Urinary bladder (tissue), 4 donors: Measurements from ENCODE around the gene KCNT1. TPM values are rescaled to one million over a fixed set of nuclear protein-coding genes. Genes with fewer than 3 reads are reported as not detected.

Experiments
- DNase-seq: peaks from one replicate; pipeline ENCODE4 v3.0.0-alpha.2; 2015; ENCODE audit errors: extremely low spot score
- H3K27ac ChIP-seq: one replicate; pipeline ENCODE4 v1.5.1; 2013; ENCODE audit warnings: low read depth, mild to moderate bottlenecking, moderate library complexity
- H3K36me3 ChIP-seq: one replicate; pipeline ENCODE4 v1.6.1; 2013; ENCODE audit warnings: mild to moderate bottlenecking, moderate library complexity; ENCODE audit not compliant: insufficient read depth
- H3K4me1 ChIP-seq: one replicate; pipeline ENCODE4 v1.6.1; 2013; ENCODE audit warnings: mild to moderate bottlenecking, moderate library complexity; ENCODE audit not compliant: insufficient read depth
- H3K4me3 ChIP-seq: one replicate; pipeline ENCODE4 v1.5.1; 2013; ENCODE audit warnings: low read depth, low read length
- WGBS: extraction: QIAGEN DNeasy Blood & Tissue Kit; methylation state at CpG from one replicate; pipeline ENCODE4 v1.1.7; 2013; 5-methylcytosine and 5-hydroxymethylcytosine counted together
- polyA plus RNA-seq: library from polyadenylated mRNA; stranded (reverse); fragments of 200-250 nt; gene quantifications from one replicate; pipeline ENCODE4 v1.2.3, GENCODE V29; 2013
- total RNA-seq: library from RNA; depleted of rRNA; stranded (reverse); fragments of >200 nt; gene quantifications from one replicate; pipeline ENCODE4 v1.2.3, GENCODE V29; 2014
- donor health status: healthy with polysubstance abuse.
- donor health status: healthy.

Gene KCNT1
- total and polyA plus RNA-seq, 2 donors, result 0.37 to 0.58 TPM

- Histone ChIP-seq H3K36me3 (no peaks in the 10 kb centered on the region), H3K4me1 (no peaks in the 10 kb centered on the region), H3K27ac (no peak overlapping the region), H3K4me3 (no peak overlapping the region)
- DNase-seq, result no peak
- WGBS, result 78% methylated on average over 13 of the region's 13 CpGs
Measured at GRCh38 chr9:135729480-135729879, 27.5 kb downstream of the KCNT1 start.

DNA sequence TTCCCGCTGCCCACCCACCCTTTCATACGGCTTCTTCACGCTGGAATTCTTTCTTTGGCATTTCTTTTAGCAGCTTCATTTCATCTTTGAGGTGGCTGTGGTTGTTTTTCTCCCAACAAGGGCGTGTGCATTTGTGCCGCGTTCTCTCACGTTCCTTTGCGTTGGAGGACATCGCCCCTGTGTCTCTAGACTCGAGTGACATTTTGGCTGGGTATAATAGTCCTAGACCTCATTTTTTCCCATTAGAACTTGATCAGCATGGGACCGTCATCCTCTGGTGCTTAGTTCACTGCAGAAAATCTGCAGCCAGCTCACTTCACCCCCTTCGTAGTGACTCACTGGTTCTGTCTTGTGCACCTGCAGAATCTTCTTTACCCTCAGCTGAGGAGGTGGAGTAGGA is 29.5 kb downstream of the KCNT1 start:
- no peaks in the 10 kb centered on the region for H3K4me1 ChIP-seq
- no peaks in the 10 kb centered on the region for H3K36me3 ChIP-seq
- no peak for DNase-seq
- H3K27ac ChIP-seq, result no peak overlapping the region
- WGBS, result 94% methylated on average over 12 of the region's 12 CpGs
- no peak overlapping the region for H3K4me3 ChIP-seq

- WGBS, result 62% methylated on average over 6 of the region's 6 CpGs
- Histone ChIP-seq H3K36me3 (no peaks in the 10 kb centered on the region), H3K4me1 (no peaks in the 10 kb centered on the region), H3K4me3 (no peak overlapping the region), H3K27ac (no peak overlapping the region)
- no peak for DNase-seq
Measured at GRCh38 chr9:135732569-135733257, 30.7 kb downstream of the KCNT1 start.

DNA sequence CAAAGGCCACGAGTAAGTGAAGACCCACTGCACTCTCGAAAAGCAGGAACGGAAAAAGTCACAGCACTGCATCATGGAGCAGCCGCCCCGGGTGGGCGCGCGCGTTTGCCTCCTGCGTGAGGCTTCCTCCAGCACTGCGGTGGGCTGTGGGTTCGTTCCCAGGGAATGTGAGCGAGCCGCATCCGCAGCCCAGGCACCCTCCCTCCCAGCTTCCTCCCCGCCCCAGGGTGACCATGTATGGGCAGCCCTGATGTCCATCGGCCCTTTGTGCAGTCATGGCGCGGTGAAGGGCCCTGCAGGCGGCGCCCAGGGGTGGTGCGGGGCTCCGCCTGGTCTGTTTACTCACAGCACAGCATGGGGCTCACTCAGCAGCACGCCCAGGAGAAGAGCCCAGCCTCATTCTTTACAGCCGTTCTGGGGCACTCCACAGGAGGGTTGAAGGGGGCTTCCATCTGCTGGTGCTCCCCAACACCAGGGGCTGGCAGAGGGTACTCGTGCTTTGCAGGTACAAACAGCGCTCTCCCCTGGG is 32.7 kb downstream of the KCNT1 start:
- no peaks in the 10 kb centered on the region for H3K36me3 ChIP-seq
- 76% methylated on average over 27 of the region's 27 CpGs for WGBS
- H3K4me1 ChIP-seq, result no peaks in the 10 kb centered on the region
- no peak overlapping the region for H3K4me3 ChIP-seq
- no peak for DNase-seq
- H3K27ac ChIP-seq, result no peak overlapping the region

- H3K4me1 ChIP-seq, result no peaks in the 10 kb centered on the region
- 3% methylated on average over 78 of the region's 78 CpGs for WGBS
- H3K4me3 ChIP-seq, result no peak overlapping the region
- H3K27ac ChIP-seq, result no peak overlapping the region
- no peak for DNase-seq
- no peaks in the 10 kb centered on the region for H3K36me3 ChIP-seq
Measured at GRCh38 chr9:135736272-135736978, 34.4 kb downstream of the KCNT1 start.

GRCh38 chr9:135736979-135737839 is 35.2 kb downstream of the KCNT1 start:
- DNase-seq, result no peak
- WGBS, result 64% methylated on average over 23 of the region's 23 CpGs
- H3K36me3 ChIP-seq, result no peaks in the 10 kb centered on the region
- H3K27ac ChIP-seq, result no peak overlapping the region
- H3K4me3 ChIP-seq, result no peak overlapping the region
- H3K4me1 ChIP-seq, result no peaks in the 10 kb centered on the region

DNA sequence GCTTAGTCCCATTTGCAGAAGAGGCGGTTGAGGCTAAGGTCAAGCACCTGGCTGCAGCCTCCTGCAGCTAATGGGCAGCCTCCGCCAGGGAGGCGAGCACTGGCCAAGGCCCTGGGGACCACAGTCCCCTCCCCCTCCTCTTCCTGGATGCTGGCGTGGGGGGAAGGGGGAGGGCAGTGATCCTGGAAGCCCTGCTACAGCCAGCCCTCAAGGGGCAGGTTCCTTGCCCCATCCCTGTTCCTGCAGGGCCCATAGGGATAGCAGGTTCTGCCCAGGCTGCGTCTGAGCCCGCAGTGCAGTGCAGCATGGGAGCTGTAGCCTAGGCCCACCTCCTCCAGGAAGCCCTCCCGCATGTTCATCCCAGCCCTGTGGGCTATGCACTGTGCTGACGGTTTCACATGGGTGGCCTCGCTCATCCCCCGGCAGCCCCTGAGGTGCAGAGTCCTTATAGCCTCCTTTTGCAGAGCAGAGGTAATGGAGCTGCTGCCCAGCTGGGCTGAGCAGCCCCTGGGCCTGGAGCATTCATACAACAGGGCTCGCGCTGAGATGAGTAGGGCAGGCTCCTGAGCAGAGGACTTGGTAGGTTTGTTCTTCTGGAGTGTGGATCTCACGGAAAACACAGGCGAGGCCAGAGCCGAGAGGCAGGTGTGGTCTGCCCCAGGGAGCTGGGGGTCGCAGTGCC is 36.0 kb downstream of the KCNT1 start:
- Histone ChIP-seq H3K4me3 (no peak overlapping the region), H3K4me1 (no peaks in the 10 kb centered on the region), H3K27ac (no peak overlapping the region), H3K36me3 (no peaks in the 10 kb centered on the region)
- DNase-seq, result no peak
- WGBS, result 62% methylated on average over 16 of the region's 16 CpGs

GRCh38 chr9:135739271-135740220 is 37.6 kb downstream of the KCNT1 start:
- Histone ChIP-seq H3K4me1 (no peaks in the 10 kb centered on the region), H3K36me3 (no peaks in the 10 kb centered on the region), H3K4me3 (no peak overlapping the region), H3K27ac (no peak overlapping the region)
- no peak for DNase-seq
- WGBS, result 71% methylated on average over 28 of the region's 28 CpGs

- Histone ChIP-seq H3K27ac (no peak overlapping the region), H3K4me3 (no peak overlapping the region), H3K4me1 (no peaks in the 10 kb centered on the region), H3K36me3 (no peaks in the 10 kb centered on the region)
- DNase-seq, result no peak
- 70% methylated on average over 24 of the region's 24 CpGs for WGBS
Measured at GRCh38 chr9:135741276-135742219, 39.6 kb downstream of the KCNT1 start.

- Histone ChIP-seq H3K4me1 (no peaks in the 10 kb centered on the region), H3K4me3 (no peak overlapping the region), H3K36me3 (no peaks in the 10 kb centered on the region), H3K27ac (no peak overlapping the region)
- 74% methylated on average over 14 of the region's 14 CpGs for WGBS
- no peak for DNase-seq
Measured at GRCh38 chr9:135743021-135743420, 41.0 kb downstream of the KCNT1 start.

DNA sequence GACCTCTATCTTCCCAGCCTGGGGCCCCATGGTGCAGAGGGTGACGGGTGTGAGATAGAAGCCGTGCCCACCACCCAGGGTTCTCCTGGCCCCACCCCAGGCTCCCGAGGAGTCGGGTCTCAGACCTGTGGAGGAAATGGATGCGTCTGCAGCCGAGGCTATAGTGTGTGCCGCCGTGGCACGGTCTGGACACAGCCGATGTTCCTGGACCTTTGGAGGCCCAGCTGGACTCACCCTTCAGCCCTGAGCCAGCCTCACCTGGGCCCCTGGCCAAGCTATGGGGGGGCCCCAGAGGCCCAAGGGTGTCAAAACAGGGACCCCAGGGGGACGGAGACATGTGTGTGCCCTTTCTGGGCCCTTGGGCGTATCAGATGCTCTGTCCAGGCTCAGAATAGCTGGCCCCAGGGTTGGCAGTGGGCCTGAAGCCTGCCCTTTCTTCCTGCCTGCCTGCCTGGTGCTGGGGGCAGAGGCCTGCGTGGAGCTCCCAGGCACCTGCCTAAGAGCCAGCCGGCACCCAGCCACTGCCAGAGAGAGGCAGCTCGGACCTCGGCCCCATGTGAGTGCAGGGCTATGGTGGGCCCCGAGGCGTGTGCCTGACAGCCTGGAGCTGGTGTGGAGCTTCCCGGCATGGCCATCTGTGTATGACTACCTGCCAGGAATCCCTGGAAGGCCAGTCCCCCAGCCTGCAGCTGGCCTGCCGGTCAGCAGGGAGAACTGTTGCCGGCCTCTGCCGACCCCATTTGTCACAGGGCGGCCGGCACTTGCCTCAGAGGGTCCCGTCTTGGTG is 41.8 kb downstream of the KCNT1 start:
- 79% methylated on average over 25 of the region's 25 CpGs for WGBS
- no peak for DNase-seq
- no peaks in the 10 kb centered on the region for H3K36me3 ChIP-seq

More for the DNA sequence above, 41.8 kb downstream of the KCNT1 start:
- no peaks in the 10 kb centered on the region for H3K4me1 ChIP-seq
- no peak overlapping the region for H3K4me3 ChIP-seq
- no peak overlapping the region for H3K27ac ChIP-seq
